Mesendoderm (in vitro differentiated cells): ENCODE data around the gene GCH1. TPM values are rescaled to one million over a fixed set of nuclear protein-coding genes. Genes with fewer than 3 reads are reported as not detected.

Experiments
- DNase-seq: peaks from one replicate; pipeline ENCODE4 v3.0.0; 2013
- H2AK5ac ChIP-seq: 2 replicates; pipeline ENCODE4 v1.6.1; 2013; ENCODE audit warnings: low read length, inconsistent platforms
- H2BK120ac ChIP-seq: 2 replicates; pipeline ENCODE4 v1.6.1; 2013; ENCODE audit warnings: low read depth, mild to moderate bottlenecking, low read length, moderate library complexity, mixed read lengths
- H2BK15ac ChIP-seq: replicated peaks from 2 replicates; pipeline ENCODE4 v1.6.1; 2013; ENCODE audit warnings: low read depth, mild to moderate bottlenecking, moderate library complexity
- H2BK5ac ChIP-seq: 2 replicates; pipeline ENCODE4 v1.6.1; 2013; ENCODE audit warnings: low read length, inconsistent platforms
- H3K18ac ChIP-seq: 2 replicates; pipeline ENCODE4 v1.6.1; 2013; ENCODE audit warnings: mild to moderate bottlenecking, low read length, mixed read lengths
- H3K23ac ChIP-seq: one replicate; pipeline ENCODE4 v1.6.1; 2013; ENCODE audit warnings: low read length
- H3K27ac ChIP-seq: 2 replicates; pipeline ENCODE4 v1.5.1; 2013; ENCODE audit warnings: low read depth, mild to moderate bottlenecking, inconsistent platforms, low read length, moderate library complexity
- H3K27me3 ChIP-seq: 2 replicates; pipeline ENCODE4 v1.6.1; 2013; ENCODE audit warnings: low read length, control low read depth, mild to moderate bottlenecking, inconsistent platforms; ENCODE audit not compliant: insufficient read depth, poor library complexity
- H3K36me3 ChIP-seq: 2 replicates; pipeline ENCODE4 v1.6.1; 2013; ENCODE audit warnings: low read length, inconsistent platforms; ENCODE audit not compliant: control insufficient read depth, insufficient read depth
- H3K4ac ChIP-seq: one replicate; pipeline ENCODE4 v1.6.1; 2013; ENCODE audit warnings: low read depth, mild to moderate bottlenecking, low read length, moderate library complexity
- H3K4me1 ChIP-seq: 2 replicates; pipeline ENCODE4 v1.6.1; 2013; ENCODE audit warnings: low read depth, low read length, inconsistent platforms; ENCODE audit not compliant: control insufficient read depth
- H3K4me2 ChIP-seq: 2 replicates; pipeline ENCODE4 v1.6.1; 2013; ENCODE audit warnings: low read length
- H3K4me3 ChIP-seq: 2 replicates; pipeline ENCODE4 v1.5.1; 2013; ENCODE audit warnings: mild to moderate bottlenecking, low read length
- H3K56ac ChIP-seq: one replicate; pipeline ENCODE4 v1.6.1; 2013; ENCODE audit warnings: low read length
- H3K79me1 ChIP-seq: 2 replicates; pipeline ENCODE4 v1.6.1; 2013; ENCODE audit warnings: low read length, inconsistent platforms
- H3K79me2 ChIP-seq: 2 replicates; pipeline ENCODE4 v1.6.1; 2013; ENCODE audit warnings: mild to moderate bottlenecking, low read length; ENCODE audit not compliant: control insufficient read depth, insufficient read depth
- H3K9ac ChIP-seq: 2 replicates; pipeline ENCODE4 v1.6.1; 2013; ENCODE audit warnings: low read length, inconsistent platforms
- H4K5ac ChIP-seq: one replicate; pipeline ENCODE4 v1.6.1; 2013; ENCODE audit warnings: low read length
- H4K8ac ChIP-seq: one replicate; pipeline ENCODE4 v1.6.1; 2013; ENCODE audit warnings: low read depth, mild to moderate bottlenecking, control low read depth, low read length, moderate library complexity
- WGBS: extraction: QIAGEN DNeasy Blood & Tissue Kit; methylation state at CpG from one replicate; pipeline ENCODE4 v1.1.7; 2013; ENCODE audit warnings: low lambda C conversion rate, missing lambda C conversion rate; ENCODE audit not compliant: insufficient coverage; ENCODE audit errors: extremely low coverage; 5-methylcytosine and 5-hydroxymethylcytosine counted together
- polyA plus RNA-seq, 2 experiments: library from polyadenylated mRNA; stranded (reverse); fragments of 200-250 nt; gene quantifications; one replicate each; pipeline ENCODE4 v1.2.3, GENCODE V29; 2013

The GCH1 gene
- 7.2 TPM for polyA plus RNA-seq (2013, experiment 1 of 2)
- polyA plus RNA-seq (2013, experiment 2 of 2): 8.2 TPM

GRCh38 chr14:54902521-54903420 is at the start of gene GCH1:
Gene GCH1 (minus strand): TSS chr14:54902826. CDS start chr14:54902663, 163 bp downstream.
- WGBS: no CpG with 5 or more reads among the region's 83 CpGs

DNA sequence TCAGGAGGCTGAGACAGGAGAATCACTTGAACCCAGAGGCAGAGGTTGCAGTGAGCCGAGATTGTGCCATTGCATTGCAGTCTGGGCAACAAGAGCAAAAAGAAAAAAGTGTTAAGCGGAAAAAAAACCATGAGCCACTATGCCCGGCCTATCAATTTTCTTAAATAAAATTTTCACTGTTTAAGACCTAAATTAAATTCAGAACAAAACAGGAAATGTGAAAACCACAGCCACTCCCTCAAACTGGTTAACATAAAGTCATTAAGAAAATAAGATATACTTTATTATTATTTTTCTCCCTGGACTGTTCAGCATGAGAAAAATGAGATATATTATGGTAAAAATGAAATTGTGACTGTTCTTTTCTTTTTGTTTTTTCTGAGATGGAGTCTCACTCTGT is 44.6 kb upstream of the GCH1 start:
- no peaks in the 10 kb centered on the region for H3K36me3 ChIP-seq
- no peak overlapping the region for H4K8ac ChIP-seq
- H3K18ac ChIP-seq: no peak overlapping the region
- H2BK120ac ChIP-seq: no peak overlapping the region
- no peak overlapping the region for H3K27ac ChIP-seq
- H3K27me3 ChIP-seq: no peaks in the 10 kb centered on the region
- no peak overlapping the region for H3K4me2 ChIP-seq
- H3K56ac ChIP-seq: no peak overlapping the region
- no peak overlapping the region for H2AK5ac ChIP-seq
- WGBS: no CpG with 5 or more reads among the region's 3 CpGs
- H2BK15ac ChIP-seq: no peak overlapping the region
- no peaks in the 10 kb centered on the region for H3K4me1 ChIP-seq
- H3K4me3 ChIP-seq: no peak overlapping the region
- H3K79me1 ChIP-seq: no peaks in the 10 kb centered on the region
- no peak for DNase-seq
- H3K4ac ChIP-seq: no peak overlapping the region
- no peaks in the 10 kb centered on the region for H3K79me2 ChIP-seq
- H3K9ac ChIP-seq: no peak overlapping the region
- H2BK5ac ChIP-seq: no peak overlapping the region
- H4K5ac ChIP-seq: no peak overlapping the region
- H3K23ac ChIP-seq: no peak overlapping the region

More at GRCh38 chr14:54902521-54903420, at the start of gene GCH1:
- H3K36me3 ChIP-seq: no peaks in the 10 kb centered on the region
- H3K9ac ChIP-seq: peak within 1 kb of the TSS; percentile 86
- no peak within 1 kb of the TSS for H2BK5ac ChIP-seq
- peaks cover 7% of the 10 kb centered on the region for H3K27me3 ChIP-seq
- peak within 1 kb of the TSS; percentile 63 for H3K4me3 ChIP-seq
- no peaks in the 10 kb centered on the region for H3K79me2 ChIP-seq
- DNase-seq: peak; percentile 88
- no peak within 1 kb of the TSS for H3K4ac ChIP-seq
- H3K56ac ChIP-seq: peak within 1 kb of the TSS; percentile 86
- no peak within 1 kb of the TSS for H2BK15ac ChIP-seq
- no peak within 1 kb of the TSS for H3K18ac ChIP-seq
- H4K5ac ChIP-seq: no peak within 1 kb of the TSS
- H3K23ac ChIP-seq: peak within 1 kb of the TSS; percentile 9
- peak within 1 kb of the TSS; percentile 90 for H3K4me2 ChIP-seq
- no peak within 1 kb of the TSS for H2AK5ac ChIP-seq
- H3K4me1 ChIP-seq: no peaks in the 10 kb centered on the region
- no peak within 1 kb of the TSS for H3K27ac ChIP-seq
- no peak within 1 kb of the TSS for H4K8ac ChIP-seq
- H3K79me1 ChIP-seq: no peaks in the 10 kb centered on the region
- no peak within 1 kb of the TSS for H2BK120ac ChIP-seq

DNA sequence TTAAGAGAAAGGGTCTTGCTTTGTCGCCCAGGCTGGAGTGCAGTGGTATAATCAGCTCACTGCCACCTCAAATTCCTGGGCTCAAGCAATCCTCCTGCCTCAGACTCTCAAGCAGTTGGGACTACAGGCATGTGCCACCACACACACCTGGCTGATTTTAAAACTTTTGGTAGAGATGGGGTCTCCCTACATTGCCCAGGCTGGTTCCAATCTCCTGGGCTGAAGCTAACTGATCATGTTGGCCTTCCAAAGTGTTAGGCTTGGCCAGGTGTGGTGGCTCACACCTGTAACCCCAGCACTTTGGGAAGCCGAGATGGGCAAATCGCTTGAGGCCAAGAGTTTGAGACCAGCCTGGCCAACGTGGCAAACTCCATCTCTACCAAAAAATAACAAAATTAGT is 43.9 kb upstream of the GCH1 start:
- WGBS: no CpG with 5 or more reads among the region's 4 CpGs
- Histone ChIP-seq H3K4me1 (no peaks in the 10 kb centered on the region), H2AK5ac (no peak overlapping the region), H3K79me1 (no peaks in the 10 kb centered on the region), H3K23ac (no peak overlapping the region), H4K5ac (no peak overlapping the region), H2BK120ac (no peak overlapping the region), H3K18ac (no peak overlapping the region), H3K56ac (no peak overlapping the region), H3K27ac (no peak overlapping the region), H4K8ac (no peak overlapping the region), H3K27me3 (no peaks in the 10 kb centered on the region), H3K36me3 (no peaks in the 10 kb centered on the region), H3K4me3 (no peak overlapping the region), H3K79me2 (no peaks in the 10 kb centered on the region), H3K4me2 (no peak overlapping the region), H2BK15ac (no peak overlapping the region), H3K9ac (no peak overlapping the region), H3K4ac (no peak overlapping the region), H2BK5ac (no peak overlapping the region)
- no peak for DNase-seq

- Histone ChIP-seq H2BK15ac (no peak overlapping the region), H4K5ac (no peak overlapping the region), H3K79me1 (no peaks in the 10 kb centered on the region), H3K79me2 (no peaks in the 10 kb centered on the region), H3K4me3 (no peak overlapping the region), H2BK120ac (no peak overlapping the region), H3K4me1 (no peaks in the 10 kb centered on the region), H3K4me2 (no peak overlapping the region), H3K27me3 (no peaks in the 10 kb centered on the region), H2BK5ac (no peak overlapping the region), H4K8ac (no peak overlapping the region), H3K18ac (no peak overlapping the region), H3K36me3 (no peaks in the 10 kb centered on the region), H3K9ac (no peak overlapping the region), H3K23ac (no peak overlapping the region), H3K56ac (no peak overlapping the region), H3K4ac (no peak overlapping the region), H2AK5ac (no peak overlapping the region), H3K27ac (no peak overlapping the region)
- no peak for DNase-seq
- WGBS: no CpG with 5 or more reads among the region's 9 CpGs
Measured at GRCh38 chr14:54944737-54945391, 42.2 kb upstream of the GCH1 start.

DNA sequence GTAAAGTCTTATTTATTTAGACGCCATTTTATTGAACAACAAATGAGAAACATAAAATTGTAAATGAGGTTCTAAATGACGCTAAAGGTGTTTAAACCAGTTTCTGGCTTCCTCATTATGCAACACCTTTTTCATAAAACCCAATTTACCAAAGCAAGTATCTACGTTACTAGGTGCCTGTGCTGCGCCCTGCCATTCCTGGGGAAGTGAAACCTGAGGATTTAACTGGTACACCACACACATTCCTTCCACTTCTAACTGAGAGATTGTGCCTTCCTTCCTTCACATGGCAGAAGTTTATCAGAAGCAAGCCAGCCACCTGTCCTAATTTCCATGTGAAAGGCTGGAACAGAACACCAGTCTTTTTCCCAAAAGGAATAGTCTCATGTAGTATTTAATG is 40.3 kb upstream of the GCH1 start:
- DNase-seq: no peak
- no peak overlapping the region for H3K4me2 ChIP-seq
- no peak overlapping the region for H2BK15ac ChIP-seq
- no peak overlapping the region for H3K56ac ChIP-seq
- H2BK120ac ChIP-seq: no peak overlapping the region
- H4K8ac ChIP-seq: no peak overlapping the region
- H3K79me1 ChIP-seq: no peaks in the 10 kb centered on the region
- no peak overlapping the region for H3K23ac ChIP-seq
- H4K5ac ChIP-seq: no peak overlapping the region
- H3K4me3 ChIP-seq: no peak overlapping the region
- H3K27ac ChIP-seq: no peak overlapping the region
- no peak overlapping the region for H3K4ac ChIP-seq
- no peak overlapping the region for H2AK5ac ChIP-seq
- H3K36me3 ChIP-seq: no peaks in the 10 kb centered on the region
- H3K4me1 ChIP-seq: no peaks in the 10 kb centered on the region
- no peaks in the 10 kb centered on the region for H3K27me3 ChIP-seq
- no peaks in the 10 kb centered on the region for H3K79me2 ChIP-seq
- no peak overlapping the region for H3K9ac ChIP-seq
- no peak overlapping the region for H3K18ac ChIP-seq
- WGBS: no CpG with 5 or more reads among the region's 4 CpGs
- no peak overlapping the region for H2BK5ac ChIP-seq
